NCI-H1930 (cell line): Measurements from ENCODE around the gene GBGT1.

Source experiments
- DNase-seq, 2 experiments: peaks; one replicate each; lab custom pipeline; 2025; lab: John Stamatoyannopoulos, UW

GBGT1 gene

DNA sequence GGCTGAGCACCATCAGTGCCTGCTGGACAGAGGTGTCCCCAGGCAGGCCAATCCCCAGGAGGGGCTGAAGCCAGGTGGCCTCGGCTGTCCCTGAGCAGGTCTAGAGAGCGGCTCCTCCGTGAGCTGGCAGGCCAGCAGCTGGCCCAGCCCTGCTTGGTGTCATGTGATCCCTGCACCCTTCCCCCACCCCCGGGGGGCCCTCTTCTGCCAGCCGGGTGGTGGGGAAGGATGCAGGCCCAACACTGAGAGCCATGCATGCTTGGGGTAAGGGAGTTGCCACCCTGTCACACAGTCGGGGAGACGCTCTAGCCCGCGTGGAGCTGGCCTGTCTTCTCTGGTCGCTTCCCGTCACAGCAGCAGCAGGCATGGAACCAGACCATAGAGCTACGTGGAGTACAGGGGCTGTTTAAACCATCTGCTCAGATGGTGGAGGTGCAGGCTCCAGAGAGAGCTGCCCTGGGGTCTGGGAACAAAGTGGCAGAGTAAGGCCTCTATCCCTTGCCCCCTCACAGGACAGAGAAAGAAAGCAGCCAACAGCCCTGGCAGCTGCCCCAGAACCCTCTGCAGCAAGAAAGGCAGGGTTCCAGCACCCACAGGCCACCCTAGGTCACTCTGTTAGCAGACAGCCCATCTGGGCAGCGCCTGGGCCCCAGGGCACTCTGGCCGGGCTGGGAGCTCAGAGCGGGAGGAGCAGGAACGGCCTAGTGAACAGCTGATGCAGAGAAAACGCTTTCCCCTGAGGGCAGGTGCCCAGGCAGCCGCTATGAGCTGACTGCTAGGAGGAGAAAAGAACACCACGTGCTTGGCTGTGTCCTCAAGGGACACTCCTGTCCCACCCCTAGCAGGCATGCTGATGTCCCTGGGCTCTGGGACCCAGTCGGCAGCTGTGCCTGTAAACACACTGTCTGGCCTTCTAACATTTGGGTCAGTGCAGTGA, 49.5 kb downstream of the GBGT1 start:
- DNase-seq, result no peak

DNA sequence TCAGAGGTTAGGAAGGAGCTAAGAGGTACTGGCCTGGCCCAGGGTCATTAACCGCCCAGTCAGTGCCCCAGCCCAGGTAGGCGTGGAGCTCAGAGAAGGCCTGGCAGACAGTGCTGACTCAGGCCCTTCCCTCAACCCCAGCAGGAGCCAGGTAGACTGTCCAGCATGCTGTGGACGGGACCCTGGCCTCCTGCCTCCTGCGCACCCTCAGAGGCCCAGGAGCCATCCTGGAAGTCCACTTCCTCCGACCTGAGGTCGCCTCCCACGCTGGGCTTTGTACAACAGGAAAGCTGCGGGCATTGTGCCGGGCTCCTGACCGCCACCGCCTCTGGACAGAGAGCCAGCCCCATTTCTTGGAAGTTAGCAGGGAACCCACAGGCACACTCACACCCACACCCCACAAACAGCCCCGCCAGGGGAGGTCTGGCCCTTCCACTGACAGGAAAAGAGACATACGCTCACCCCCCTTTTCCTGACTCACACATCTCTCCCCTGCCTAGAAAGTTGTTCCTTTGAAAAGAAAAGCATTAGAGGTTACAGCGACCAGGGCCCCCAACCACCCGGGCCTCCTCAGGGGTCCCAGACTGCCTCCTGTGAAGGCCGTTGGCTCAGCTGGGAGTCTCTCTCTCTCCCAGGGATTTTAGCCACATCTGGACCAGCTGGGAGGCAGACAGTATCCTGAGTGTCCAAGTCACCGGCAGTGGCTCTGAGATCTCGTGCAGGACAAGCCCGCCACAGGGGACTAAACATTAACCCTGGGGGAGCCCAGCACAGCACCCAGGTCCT, 50.4 kb downstream of the GBGT1 start:
- DNase-seq, result no peak

DNA sequence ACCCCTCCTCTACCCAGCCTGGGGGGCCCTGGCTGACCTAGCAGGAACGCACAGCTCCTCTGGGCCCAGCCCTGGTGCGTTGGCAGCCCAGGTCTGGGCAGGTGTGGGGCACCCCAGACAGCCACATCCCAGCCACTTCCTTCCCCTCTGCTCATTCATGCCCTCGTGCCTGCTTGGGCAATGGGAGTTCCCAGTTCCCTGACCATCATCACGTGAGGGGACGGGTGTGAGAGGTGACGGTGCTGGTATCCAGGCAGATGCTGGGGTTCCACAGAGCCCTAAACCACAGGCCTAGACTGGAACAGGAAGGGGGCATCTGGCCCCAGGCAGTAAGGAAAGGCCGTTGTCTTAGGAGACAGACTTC, 51.1 kb downstream of the GBGT1 start:
- DNase-seq, result no peak

DNA sequence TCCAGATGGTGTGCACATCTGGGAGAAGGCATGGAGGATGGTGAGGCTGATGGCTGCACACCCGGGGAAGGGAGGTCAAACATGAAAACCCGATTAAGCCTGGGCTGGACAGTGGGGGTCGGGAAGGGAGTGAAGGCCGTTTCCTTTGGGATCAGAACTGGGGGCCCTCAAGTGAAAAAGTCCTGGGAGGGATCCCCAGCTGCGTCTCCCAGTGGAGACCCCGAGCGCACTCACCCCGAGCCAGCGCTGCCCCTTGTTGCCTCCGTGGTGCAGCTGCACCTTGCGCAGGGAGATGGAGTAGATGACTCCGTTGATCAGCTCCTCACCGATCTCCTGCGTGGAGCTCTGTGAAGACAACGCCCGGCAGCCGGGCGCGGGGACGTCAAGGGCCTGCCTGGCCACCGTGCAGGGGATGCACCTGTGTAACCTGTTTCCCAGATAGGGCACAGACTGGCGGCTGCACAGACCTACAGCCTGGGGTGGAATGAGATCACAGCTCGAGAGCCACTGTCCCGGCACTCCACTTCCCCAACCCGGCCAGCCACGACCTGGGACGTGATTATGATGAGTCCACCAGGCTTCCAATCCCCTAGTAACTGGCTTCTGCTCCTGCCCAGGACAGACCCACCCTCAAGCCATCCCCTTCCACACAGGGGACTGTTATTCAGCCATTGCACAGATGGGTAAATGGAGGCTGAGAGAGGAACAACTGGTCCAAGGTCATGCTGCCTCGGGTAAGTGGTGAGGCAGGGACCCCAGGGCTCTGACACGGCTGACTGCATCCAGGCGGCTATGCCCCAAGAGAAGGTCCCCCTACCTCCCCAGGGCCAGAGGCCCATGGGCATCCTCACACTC, 51.7 kb downstream of the GBGT1 start:
- DNase-seq, result no peak

DNA sequence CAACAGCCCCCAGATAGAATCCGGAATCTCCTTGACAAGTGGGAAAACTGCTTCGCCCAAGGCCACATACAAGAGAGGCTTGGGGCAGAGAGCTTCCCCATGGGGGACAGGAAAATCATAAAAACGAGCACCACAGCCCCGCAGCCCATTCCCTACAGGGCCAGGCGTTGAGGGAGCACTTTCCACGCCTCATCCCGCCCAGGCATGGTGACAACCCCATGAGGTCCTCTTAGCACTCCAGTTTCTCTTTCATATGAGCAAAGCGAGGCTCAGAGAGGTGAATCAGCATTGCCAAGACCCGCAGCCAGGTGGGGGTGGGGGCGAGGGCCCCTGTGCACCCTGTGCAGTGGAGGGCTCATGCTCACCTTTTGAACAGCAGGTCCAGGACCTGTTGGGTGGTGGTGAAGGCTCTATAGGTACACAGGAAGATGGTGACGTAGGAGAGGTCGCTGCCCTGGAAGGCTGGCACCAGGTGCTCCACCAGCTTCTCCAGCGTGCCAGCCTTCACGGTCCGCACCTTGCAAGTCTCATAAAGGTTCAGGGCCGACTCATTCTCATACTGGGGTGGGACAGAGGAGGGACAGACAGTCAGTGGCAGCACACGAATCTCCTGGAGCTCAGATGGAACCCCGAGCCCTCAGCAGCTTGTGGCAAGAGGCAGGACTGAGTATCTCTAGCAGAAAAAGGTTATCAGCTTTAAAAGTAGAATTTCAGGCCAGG, 53.6 kb downstream of the GBGT1 start:
- no peak for DNase-seq

DNA sequence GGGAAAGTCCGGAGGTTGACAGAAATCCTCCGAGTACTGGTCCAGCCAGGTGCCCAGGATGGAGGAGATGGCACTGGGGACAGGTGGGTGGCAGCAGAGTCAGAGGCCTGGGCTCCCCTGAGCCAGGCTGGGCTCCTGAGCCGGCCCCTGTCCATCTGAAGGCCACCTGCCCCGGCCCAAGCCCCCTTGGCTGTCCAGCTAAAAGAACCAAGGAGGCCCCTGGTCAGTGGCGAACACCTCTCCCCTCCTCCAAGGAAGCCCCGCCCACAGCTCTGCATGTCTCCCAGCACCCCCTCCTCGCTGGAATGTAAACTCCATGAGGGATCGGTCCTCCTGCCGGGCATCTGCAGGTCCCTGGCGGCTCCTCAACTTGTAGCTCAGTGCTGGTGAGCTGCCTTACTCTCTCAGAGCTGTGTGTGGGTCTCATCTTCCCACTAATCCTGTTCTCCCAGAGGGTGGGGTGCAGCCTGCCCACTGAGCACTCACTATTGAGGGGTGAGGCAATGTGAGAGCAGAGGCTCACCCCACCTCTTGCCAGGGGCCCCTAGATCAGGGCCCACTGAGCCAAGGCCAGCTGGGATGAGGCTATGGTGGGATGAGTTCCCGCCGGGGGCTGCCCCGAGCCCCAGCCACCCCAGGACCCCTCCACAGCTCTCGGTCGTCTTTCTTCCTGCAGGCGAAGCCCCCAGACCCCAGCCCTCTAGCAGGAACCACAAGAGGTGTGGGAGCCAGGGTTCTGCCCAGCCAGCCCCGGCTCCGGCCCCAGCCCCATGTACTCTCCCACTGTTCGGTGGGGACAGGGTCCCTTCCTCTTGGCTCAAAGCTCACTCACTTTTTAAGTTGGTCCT, 54.7 kb downstream of the GBGT1 start:
- no peak for DNase-seq

DNA sequence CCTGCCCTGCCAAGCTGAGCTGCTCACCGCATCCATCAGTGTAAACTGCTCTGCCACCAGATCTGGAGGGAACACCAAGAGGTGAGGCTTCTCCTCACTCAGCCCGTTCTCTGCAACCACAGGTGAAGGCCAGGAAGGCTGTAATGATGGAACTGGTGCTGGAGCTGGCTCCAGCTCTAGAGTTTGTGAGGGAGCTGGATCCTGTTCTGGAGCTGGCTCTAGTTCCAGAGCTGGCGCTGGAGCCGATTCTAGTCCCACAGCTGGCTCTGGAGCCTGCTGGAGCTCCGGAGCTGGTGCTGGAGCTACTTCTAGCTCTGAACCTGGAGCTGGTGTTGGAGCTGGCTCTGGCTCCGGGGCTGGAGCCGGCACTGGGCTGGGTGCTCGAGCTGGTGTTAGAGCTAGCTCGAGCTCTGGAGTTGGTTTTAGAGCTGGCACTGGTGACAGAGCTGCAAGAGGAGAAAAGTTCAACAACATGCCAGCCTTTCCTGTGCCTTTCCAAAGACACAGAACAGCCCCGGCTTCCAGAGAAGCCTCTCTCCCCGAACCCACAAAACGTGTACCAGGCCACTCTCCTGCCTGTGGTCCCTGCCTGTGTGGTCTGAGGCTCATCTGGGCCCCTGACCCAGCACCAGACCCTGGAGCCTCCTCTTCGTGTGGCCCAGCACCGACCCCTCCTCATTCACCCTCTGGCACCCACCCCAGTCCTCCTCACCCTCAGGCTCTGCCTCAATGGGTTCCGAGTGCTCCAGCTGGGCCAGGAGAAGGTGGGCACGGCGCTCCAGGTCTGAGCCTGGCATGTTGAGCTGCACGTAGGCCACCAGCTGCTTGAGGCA, 55.5 kb downstream of the GBGT1 start:
- no peak for DNase-seq

DNA sequence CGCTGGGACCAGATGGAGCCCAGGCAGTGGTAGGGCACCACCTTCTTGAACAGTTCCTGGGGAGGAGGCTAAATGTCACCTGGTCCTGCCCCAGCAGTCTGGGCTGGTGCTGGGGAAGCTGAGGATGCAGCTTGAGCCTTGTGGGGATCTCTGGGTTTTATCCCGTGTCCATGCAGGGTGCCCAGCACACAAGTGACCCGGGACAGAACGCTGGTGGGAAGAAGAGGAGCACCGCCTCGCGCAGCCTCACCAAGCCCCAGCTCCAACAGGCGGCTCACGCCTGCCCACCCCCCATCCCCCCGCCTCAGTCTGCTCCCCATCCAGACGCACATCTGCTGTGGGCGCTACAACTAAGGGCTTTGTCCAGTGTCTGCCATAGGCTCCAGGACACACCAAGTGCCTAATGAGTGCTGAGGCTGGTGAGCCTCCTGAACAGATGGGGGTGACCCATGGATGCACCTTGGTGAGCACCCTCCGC, 56.4 kb downstream of the GBGT1 start:
- DNase-seq, result no peak

DNA sequence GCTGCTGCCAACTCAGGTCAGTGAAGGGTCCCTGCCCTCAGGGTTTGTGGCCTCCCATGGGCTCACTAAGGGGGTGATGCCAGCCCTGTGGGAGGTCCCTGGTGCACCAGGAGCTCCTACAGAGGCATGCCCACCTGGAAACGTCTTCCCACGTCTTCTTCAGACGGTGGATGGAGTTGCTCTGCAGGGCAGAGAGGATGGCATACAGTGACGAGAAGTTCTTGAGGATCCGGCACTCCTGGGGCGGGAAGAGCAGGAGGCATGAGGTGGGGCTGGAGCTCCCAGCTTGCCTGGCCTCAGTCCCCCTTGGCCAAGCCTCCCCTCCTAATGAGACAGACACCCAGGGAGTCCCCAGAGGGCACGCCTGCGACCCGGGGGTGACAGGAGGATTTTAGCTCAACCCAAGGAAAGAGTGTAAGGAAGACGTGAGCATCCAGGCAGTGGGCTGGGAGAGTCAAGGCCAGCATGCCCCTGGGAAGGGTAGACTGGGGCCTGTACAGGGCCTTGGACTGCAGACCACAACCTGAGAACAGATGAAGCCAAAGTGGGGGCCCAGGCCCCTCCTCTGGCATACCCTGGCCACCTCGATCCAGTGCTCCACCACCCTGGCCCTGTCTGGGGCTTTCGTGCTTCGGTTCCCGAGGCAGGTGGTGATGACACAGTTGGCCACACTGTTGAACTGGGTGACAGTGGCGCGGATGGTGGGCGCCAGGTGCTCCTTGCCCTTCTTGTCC, 57.0 kb downstream of the GBGT1 start:
- no peak for DNase-seq

DNA sequence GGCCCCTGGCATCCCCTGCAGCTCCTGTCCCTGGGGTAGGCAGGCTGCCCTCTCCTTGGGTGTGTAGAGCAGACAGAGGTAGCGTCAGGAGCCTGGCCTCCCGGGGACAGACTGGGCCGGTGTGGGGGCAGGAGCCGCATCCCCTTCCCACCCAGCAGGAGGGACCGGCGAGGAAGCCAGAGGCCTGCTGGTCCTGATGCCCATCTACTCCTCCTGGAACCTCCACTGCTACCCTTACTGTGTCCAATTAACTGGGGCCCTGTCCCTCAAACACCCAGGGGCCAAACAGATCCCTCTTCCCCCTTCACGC, 58.3 kb downstream of the GBGT1 start:
- DNase-seq, result no peak

DNA sequence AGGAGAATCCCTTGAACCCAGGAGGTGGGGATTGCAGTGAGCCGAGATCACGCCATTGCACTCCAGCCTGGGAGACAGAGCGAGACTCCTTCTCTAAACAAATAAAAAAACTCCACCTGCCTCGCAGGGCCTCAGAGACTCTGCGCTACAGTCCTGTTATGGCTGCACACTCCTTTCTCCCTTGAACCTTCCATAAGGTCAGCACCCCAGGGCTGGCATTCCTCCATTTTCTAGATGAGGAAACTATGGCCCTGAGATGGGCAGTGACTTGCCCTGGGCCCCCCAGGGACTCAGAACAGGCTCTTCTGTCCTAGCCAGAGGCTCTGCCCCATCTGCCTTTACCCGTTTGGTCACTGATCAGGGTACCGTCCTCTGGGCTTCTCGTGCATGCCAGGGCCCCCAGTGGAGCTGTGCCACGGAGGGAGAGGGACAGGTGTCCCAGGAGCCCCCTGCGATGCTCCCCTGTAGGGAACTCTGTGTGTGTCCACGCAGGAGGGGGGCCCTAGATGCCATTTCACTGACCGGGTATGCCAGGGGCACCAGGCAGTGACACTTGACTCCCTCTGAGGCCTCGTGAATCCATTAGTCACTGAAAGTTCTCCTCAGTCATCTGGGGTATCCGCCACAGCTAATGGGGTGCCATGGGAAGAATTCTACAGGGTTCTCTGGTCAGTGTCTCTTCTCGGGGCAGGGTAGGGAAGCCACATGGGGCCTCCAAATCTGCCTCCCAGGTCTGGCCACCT, 58.8 kb downstream of the GBGT1 start:
- no peak for DNase-seq

DNA sequence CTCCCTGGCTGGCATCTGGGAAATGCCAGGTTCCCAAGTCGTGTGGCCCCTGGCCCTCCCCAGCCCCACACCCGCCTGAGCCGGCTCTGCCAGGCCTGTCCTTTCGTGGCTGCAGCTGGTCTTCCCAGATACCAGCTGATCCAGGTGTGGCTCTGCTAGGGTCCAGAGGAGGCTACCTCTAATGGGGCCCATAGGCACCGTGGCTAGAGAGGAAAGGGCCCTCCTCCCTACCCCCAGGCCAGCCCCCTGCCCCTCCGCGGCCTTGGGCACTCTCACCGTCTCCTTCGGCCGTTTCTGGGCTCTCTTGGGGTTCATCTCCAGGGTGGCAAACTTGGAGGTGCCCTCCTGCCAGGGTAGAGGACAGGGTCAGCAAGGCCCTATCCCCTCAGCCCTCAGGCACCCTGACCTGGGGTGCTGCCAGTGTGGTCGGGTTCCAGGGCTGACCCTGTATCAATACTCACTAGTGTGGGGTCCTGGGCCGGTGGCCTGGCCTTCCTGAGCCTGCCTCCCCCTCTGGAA, 59.7 kb downstream of the GBGT1 start:
- DNase-seq, result no peak

DNA sequence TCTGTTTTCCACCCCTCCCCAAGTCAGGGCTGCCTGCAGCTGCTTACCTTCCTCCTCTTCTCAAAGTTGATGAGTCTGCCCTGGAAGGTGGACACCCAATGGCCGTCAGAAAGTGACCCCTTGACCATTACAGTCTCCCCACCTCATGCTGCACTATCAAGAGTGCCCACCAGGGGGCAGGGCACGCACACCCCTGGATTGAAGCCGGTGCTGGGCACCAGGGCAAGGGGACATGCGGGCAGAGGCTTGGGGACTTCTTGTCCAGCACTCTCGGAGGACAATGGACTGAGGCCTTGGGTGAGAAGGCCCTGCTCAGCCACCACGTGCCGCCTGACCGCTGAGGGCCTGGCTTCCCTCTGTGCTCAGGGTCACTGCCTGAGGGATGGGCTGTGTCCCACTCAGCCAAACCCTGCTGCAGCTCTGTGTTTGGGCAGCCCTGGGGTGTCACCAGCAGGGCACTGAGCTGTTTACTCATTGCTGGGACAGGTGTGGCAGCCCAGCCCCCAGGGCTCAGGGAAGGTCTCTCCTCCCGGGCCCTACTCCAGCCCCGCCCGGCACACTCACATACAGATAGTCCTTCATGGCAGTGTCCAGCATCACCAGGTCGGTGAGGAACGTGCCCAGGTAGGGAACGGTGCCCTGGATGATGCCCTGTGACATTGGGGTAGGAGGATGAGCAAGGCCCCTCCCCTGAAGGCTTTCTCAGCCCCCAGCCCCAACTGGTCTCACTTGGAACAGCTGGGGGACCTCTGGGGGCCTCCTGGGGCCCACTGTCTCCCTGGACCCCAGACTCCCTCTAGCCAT, 60.3 kb downstream of the GBGT1 start:
- DNase-seq, result no peak
